GM12892 (cell line): ENCODE measurements around the gene NRP1.

Experiments
- POLR2A ChIP-seq: IDR thresholded peaks from 2 replicates; pipeline ENCODE4 v1.6.1; 2011; ENCODE audit warnings: low read depth, low read length, control low read depth
- POLR2AphosphoS5 ChIP-seq: IDR thresholded peaks from 2 replicates; pipeline ENCODE4 v1.6.1; 2011; ENCODE audit warnings: low read depth, low read length, control low read depth
- TAF1 ChIP-seq: IDR thresholded peaks from 2 replicates; pipeline ENCODE4 v1.6.1; 2011; ENCODE audit warnings: low read depth, mild to moderate bottlenecking, control low read depth, low read length, borderline replicate concordance

DNA sequence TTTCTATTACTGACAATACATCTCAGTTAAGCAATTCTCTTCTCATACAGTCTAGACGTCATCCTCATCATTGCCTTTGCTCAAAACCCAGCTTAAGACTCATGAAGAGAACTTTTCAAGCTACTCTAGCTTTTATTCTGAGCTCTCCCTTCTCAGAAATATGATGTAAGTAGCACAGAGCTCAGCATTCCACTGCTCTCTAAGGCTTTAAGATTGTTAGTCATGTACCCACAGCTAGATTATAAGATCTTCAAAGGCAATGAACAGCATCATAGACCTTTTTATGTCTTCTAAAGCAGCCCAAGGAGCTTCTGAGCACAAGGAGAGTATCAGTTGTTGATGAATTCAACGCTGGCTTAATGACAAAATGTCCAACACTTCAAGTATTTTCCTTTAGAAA is 119.3 kb downstream of the NRP1 start:
- TF ChIP-seq POLR2AphosphoS5 (no peak), POLR2A (no peak), TAF1 (no peak)
